Measurements from ENCODE around the gene PANX3.

PANX3 gene

DNA sequence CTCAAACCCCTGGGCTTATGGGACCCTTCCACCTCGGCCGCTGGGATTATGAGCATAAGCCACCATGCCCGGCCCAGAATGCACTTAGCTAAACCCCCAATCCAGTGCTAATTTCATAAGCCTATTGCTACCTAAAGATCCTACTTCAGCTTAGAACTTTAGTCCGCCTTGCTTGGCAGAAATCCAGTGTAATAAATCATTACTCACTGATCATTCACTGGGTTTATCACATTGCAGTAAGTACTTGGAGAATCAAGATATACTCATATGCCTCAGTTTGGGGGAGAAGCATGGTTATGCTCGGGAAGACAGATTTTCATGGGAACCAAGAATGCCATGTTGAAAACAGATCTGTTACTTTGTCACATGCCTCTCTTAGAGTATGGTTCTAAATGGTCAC lies 7.6 kb downstream of the PANX3 start:
- DNase-seq, result no peak

DNA sequence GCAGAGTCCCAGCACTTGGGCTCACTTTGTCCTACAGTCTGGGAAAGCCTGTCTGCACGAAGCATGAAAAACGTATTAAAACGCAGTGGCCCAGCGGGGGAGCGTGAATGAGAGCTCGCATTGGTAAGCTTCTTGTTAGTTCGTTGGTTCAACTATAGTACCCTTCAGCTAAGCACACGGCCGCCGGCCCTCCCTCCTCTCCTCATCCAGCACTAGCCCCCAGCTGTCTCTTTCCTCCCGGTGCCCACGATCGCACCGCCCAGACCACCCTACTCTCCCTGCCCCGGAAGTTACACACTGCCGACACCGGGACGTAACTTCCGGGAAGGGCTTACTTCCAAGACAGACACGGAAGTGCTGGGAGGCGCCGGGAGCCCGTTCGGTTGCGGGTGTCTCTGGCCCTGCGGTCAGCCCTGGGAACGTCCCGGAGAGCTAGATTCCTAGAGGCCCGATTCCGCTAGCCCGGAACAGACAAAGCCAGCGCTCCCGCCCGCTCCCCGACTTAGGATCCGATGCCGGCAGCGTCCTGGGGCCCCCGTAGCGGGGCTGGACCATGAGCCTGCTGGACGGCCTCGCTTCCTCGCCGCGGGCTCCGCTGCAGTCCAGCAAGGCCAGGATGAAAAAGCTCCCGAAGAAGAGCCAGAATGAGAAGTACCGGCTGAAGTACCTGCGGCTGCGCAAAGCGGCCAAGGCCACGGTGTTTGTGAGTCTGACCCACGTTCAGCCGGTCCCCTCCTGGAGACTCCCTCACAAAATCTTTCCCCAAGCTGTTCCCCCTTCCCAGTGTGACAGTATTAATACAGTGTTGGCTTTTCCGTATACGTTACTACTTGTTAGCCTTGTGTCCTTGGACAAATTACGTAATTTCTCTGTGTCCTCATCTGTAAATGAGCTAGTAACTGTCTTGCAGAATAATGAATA lies 11.6 kb downstream of the PANX3 start, which contains the start of gene TBRG1:
Gene TBRG1, plus strand, starts transcription at position 334 of the 921 bp plus-strand sequence. Its CDS starts 220 bp downstream, at position 554.
- peak; percentile 36 for DNase-seq

DNA sequence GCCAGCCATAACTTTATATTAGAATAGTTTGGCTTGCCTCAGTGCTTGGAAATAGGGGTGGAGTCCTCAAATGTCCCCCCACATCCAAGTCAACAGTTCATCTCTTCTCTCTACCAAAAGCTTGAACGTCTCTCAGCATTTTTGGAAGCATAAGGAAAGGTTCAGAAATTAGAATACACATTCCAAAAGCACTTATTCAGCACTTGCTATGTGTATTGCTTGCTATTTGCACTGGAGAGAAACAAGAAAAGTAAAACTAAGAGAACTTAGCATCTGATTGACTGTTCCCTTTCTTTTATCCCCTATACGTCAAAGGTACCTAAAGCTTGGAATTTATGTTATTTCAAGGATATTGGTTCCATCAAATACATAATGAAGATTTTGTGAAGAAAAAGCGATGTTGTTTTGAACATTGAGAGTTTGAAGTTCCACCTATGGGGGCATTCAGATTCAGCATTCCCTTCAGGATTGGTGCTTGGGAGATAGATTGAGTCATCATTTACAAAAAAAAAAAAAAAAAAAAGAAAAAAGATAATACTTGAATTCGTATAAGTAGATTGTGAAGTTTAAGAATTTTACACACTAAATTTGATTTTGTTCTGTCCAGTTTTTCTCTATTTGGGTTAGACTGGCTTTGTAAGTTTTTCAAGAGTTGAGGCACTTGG lies 12.8 kb downstream of the PANX3 start:
- no peak for DNase-seq

DNA sequence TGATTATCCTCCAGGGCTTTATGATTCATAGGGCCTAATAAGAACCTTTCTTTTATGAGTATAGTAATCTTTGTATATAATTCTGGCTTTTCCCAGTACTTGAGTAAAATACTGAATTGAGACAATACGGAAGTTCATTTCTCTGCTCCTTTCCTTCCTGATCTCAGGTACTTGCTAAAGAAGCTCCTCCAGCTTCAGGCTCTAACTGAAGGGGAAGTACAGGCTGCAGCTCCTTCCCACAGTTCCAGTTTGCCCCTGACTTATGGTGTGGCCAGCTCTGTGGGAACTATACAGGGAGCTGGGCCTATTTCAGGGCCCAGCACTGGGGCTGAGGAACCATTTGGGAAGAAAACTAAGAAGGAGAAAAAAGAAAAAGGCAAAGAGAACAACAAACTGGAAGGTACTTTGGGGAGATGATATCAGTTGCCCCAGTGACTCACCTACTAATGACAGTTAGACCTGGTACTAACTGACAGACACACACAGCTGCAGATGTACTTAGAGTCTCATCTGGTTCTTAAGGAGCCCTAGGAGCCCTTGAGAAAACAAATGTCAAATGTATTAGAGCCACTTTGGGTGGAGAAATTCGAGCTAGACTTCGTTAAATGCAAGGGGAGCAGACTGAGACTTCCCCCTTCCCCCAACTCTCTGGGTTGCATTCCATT lies 14.4 kb downstream of the PANX3 start:
- DNase-seq, result no peak

DNA sequence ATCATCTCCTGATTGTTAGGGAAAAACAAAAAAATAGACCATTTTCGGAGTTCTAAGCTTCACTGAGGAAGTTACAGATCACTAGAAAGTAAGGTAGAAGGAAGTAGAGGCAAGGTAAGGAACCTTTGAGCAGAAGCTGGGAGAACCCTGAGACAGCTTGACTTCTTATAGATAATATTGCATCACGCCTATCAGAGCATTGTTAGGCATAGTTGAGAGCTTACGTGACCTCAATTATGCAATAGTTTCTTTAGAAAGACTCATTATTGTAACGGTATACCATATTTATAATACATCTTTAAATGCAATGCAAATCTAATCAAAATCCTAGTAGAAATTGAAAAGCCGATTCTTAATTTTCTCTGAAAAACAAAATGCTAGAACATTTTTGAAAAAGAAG lies 16.3 kb downstream of the PANX3 start:
- no peak for DNase-seq

DNA sequence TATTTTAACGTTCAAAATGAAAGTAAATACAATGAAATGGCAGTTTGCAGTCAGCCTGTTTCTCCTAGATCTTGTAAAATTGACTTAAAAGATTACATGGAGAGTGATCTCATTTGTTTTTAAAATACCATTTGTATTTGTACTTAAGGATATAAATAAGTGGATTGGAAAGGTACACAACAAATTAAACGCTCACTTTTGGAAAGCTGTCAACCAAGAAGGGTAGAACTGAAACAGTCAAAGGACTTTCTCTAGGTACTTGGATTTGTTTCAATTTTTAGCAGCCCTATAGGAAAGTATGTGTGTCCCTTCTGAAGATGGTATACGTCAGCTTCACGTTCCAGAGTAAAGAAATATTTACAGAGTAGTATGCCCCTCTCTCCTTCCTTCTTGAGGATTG lies 18.7 kb downstream of the PANX3 start:
- no peak for DNase-seq

DNA sequence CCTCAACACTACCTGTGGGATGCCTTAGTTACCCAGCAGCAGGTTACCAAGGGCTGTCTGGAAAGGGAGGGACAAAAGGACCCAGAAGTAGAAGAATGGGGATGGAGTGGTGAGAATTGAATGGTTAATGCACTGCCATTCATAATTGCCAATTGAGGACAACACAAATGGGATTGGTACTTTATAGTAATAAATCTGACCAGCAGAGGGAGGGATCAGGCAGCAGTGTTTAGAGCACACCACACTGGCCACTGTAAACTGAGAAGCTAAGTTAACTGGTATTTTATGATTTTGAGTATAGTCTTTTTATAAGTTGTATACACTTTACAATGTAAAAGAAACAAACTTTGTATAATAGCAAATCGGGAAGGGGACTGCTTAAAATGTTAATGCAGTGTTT lies 22.1 kb downstream of the PANX3 start:
- DNase-seq, result no peak

DNA sequence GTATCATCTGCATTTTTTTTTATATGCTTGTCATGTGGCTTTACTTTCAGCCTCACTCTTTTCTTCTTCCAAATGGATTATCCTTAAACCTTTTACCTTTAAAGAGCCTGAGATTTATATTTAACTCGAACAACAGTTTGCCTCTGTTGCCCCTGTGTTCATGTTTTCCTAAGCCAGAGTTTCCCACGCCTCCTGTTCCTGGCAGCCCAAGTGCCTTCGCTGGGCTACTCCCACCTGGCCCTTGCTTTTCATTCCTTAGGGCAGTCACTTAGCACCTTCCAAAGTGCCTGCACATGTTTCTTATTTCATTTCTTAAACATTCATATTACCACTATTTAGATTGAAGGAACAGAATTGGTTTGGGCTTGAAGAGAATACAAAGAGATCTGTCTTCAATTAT lies 24.7 kb downstream of the PANX3 start:
- no peak for DNase-seq

DNA sequence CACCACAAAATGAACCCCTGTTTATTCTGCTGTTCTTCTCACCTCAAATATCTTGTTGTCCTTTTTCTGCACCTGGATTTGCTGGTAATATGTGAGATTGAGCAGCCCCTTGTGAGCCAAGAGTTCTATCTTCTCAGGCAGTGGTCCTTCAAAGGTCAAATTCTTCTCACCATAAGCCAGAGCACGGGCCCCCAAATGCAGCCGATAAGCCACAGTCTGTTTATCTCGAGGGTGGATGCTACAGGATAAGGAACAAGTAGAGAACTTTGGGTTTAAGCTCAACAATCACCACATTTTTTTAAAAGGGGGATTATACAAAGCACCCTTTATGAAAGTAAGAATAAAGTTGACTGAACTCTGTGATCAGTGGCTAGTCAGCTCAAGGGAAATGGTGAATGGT lies 27.3 kb downstream of the PANX3 start:
- no peak for DNase-seq

DNA sequence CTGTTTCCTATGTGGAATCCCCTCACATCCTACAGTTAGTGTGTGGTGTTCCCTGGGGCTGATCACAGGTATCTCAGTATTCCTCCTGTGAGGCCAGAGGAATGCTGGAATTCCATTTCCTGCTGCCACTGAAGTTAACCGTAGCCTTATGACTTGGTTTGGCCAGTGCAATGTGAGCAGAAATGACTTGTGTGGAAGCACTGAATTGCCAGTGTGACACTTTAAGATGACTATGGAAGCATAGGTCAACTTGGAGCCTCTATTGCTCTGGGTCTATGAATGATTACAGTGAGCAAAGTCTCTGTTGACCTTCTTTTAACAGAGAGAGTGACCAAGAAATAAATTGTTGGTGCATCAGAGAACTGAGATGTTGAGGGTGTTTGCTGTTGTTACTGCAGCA lies 28.0 kb downstream of the PANX3 start:
- DNase-seq, result no peak

DNA sequence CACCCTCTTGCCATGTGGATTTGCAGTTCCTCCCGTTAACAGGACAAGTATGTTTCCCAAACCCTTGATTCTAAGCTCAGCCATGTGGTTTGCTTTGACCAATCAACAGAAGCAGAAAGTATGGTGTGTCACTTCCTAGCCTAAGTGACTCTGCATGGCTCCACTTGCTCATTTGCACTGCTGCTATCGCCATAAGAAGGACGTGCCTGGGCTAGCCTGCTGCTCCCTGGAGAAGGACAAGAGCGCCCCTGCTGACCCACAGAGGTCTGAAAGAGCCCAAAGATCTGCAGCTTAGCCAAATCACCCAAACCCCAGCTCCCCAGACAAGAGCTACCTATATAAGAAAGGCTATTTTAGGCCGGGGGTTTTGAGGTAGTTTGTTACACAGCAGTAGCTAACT lies 29.4 kb downstream of the PANX3 start:
- DNase-seq, result no peak

DNA sequence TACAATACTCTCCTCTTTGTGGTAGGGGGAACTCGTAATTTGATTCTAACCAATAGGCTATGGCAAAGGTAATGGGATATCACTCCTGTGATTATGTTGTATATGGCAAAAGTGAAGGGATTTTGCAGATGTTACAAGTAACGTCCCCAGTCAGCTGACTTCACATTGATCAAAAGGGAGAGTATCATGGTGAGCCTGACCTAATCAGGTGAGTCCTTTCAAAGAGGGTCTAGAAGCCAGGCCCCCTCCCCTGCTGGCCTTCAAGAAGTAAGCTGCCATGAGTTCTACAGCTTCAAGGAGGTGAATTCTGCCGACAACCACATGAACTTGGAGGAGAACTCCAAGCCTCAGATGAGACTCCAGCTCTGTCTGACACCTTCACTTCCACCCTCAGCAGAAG lies 31.4 kb downstream of the PANX3 start:
- no peak for DNase-seq

DNA sequence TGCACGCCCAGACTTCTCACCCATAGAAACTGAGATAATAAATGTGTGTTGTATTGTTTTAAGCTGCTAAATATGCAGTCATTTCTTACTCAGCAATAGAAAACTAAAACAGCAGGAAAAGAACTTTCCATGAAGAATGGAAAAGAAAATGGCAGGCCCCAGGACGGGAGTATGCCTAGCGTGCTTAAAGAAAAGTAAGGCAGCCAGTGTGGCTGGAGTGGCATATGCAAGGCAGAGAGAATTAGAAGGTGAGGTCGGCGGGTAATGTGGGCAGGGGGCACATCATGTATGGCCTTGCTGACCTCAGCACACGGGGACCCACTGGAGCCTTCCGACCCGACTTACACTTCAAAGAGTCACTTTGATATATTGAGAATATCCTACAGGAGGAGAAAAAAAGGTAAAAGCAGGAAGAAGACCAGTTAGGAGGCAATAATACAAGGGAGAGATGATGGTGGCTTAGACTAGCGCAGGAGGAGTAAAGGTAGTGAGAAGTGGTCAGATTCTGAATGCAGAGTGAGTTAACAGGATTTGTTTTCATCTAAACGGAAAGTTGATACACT lies 31.9 kb downstream of the PANX3 start:
- no peak for DNase-seq

DNA sequence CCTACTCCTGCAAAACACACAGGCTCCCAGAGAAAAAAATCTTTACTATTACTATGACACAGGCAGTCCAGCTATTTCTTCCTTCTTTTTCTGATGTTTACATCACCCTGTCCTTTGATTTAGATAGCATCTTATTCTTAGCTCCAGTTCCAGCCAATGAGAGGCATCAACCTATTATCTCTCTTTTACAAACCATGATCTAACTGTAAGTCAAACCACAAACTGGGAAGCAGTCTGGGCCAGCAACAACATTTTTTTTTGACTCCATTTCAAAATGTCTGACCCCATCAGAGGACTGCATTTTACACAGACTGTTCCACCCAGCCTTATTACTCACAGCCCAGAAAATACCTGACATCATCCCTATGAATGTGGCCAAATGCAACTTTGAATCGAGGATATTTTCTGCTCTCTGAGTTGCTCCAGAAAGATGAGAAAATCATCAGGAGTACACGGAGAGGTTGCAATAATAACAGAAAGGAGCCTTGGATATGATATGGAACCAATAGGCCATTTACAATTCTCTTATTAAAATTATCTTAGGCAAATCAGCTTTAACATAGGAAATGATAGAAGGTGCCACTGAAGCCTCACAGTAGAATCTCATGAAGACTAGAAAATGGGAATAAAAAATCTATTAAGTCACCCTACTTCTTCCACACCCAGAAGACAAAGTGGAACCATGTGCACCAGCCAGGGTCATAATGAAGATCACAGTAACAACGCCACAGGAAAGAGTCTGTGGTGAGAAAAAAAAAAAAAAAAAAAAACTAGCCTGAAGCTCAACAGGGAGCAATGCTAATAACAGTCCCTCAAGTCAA lies 32.6 kb downstream of the PANX3 start:
- no peak for DNase-seq

DNA sequence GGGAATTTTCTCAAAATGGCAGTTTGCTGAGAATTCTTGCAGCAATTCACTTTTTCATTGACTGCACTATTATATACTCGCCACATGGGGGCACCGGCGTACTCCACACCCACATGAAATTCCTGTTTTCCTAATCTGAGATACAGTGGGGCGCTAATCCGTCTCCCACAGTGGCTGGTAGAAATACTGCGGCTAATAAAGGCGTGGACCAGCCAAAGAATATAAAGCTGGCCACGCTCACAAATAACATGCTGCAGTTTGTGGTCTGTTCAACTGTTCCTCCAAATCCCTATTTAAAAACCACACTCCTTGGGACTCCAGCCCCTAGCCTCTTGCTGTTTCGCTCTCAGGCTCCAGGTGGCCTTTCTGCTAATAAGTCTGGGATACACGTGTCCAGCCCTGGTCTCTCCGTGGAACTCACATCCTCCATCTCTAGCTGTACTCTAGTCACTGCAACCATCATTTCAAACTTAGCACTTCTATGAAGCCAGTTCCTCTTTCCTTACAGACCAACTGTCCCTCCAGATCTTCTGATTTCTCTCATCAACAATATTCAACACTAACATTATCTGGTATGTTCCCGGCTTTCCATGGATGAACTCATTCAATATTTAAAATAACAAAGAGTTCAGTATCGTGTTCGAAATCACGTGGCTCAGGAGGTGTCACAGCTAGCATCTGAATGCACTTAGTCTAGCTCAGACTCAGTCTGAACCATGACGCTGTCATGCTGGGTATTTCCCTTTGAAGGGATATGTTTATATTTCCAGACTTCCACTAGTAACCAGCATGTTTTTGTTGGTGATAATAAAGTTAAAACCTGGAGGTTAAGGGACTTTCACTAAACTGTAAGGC lies 33.4 kb downstream of the PANX3 start:
- DNase-seq, result no peak

DNA sequence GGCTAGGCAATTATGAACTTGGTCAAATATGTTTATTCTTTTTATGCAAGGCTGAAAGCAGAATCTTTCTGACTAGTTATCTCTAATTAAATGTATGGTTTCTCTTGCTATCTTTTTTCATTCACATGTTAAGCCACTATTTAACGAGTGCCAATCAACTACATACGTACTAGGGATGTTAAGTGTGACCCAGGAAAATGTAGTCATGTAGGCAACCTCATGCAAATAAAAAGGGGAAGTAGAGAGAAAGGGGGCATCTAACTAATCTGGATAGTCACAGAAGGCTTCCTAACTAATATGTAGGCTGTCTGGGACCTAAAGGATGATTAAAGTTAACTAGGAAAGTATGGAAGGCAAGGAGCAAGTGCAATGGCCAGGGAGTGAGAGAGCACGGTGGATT lies 34.9 kb downstream of the PANX3 start:
- DNase-seq, result no peak

DNA sequence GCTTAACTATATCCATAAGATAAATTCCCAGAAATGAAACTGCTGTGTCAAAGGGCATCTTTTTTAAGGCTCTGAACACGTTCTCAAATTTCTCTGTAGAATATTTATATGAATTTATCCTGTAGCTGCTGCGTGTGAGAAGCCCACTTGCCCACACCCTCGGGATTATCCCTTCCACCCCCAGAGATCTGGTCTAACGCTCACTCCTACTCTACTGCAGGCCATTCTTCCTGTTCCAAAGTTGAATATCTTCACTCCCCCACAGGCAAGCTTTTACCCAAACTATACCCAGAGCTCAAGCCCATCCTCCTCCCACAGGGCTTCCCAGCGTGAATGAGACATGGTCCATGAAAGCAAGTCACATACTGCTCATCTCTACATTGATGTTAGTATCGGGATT lies 37.4 kb downstream of the PANX3 start:
- DNase-seq, result no peak

DNA sequence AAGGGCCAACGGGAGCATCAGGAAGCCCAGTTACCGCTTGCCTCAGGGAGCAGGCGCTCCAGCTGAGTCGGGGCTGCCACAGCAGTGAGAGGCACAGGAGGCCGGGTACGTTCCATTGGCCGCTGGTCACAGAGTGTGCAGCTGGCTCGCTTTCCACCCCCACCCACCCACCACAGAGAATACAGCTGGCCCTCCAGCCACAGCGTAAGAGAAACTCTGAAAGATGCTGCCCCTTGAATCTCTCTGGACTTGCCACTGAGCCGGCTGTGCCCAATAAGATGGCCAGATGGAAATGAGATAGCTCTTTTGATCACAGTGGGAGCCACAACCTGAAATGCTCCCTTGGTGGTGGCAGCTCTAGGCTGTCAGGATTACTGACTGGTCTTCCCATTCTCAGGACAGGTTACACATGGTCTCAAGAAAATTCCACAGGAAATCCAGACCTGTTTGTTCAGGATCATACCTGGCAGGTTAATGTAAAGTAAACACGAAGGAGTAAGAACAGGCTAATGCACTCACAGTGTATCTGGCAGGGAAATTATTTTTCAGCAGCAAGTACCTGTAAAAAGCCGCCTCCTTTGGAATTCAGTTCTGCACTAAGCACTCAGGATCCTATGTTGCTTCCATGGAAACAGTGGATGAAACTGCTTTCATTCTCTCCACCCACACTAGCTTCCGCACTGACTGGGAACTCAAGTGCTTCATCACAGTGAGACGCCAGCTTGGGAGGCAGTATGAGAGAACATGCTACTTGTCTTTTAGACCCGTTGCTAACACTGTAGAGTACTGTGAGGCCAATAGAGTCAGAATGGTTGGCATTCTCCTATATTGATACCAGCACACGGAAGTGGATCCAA lies 45.8 kb downstream of the PANX3 start:
- DNase-seq, result no peak

DNA sequence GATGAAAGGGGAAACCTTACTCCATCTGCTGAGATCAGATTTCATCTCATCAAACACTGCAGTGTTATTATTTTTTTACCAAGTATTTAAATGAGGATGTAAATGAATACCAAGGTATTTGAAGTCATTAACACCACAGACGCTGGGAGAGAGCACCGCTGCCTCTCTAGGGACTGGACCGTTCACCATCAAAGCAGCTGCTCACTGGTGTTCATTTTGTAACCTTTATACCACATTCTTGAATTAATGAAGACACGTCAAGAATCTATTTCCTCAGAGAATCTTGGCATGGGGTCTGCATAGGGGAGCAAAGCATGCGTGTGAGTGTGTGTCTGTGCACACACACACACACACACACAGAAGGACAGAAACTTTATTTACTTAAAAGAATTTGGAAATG lies 46.7 kb downstream of the PANX3 start:
- no peak for DNase-seq

DNA sequence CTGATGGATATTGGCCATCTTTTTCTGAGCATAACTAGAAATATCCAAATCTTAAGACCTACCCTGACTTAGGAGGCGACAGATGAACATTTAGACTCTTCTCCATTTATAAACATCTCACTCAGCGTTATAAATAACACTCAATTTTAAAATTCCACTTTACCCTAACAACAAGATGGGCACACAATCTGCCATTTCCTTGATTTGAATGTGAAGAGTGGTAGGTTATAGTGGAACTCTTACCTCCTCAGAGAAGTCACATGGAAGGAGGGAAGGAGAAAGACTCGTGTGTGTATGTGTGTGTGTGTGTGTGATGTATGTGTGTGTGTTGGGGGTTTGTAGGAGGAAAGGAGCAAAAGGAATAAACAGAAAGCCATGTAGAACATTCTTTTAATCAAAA lies 47.3 kb downstream of the PANX3 start:
- DNase-seq, result no peak

DNA sequence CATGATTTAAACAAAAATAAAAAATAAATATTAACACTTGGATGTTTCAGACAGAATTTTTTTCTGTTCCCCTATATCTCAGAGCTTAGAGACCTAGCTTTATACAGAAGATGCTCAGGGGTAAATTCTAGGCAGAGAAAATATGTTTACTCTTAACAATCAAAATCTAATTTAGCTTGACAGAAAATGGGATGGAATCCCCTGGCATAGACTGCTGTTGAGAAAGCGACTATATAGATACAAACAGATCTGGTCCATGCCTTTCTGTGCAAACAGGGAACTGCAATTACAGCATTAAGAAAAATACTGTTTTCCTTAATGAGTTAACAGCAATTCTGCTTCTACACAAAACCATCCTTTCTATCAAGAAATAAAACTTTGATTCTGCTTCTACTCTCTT lies 47.8 kb downstream of the PANX3 start:
- no peak for DNase-seq
